GM19035 (cell line): ENCODE results near the gene RADIL.
"Not testable (repeated sequence)": the region's sequence is repeated elsewhere in the genome, so short reads cannot be mapped to it uniquely, and the experiment has no call there.

Experiments used
- ATAC-seq: cut with Tn5 transposase; IDR thresholded peaks from one replicate; pipeline ENCODE4 v1.9.1; 2021; ENCODE audit not compliant: unreplicated experiment

The RADIL gene

DNA sequence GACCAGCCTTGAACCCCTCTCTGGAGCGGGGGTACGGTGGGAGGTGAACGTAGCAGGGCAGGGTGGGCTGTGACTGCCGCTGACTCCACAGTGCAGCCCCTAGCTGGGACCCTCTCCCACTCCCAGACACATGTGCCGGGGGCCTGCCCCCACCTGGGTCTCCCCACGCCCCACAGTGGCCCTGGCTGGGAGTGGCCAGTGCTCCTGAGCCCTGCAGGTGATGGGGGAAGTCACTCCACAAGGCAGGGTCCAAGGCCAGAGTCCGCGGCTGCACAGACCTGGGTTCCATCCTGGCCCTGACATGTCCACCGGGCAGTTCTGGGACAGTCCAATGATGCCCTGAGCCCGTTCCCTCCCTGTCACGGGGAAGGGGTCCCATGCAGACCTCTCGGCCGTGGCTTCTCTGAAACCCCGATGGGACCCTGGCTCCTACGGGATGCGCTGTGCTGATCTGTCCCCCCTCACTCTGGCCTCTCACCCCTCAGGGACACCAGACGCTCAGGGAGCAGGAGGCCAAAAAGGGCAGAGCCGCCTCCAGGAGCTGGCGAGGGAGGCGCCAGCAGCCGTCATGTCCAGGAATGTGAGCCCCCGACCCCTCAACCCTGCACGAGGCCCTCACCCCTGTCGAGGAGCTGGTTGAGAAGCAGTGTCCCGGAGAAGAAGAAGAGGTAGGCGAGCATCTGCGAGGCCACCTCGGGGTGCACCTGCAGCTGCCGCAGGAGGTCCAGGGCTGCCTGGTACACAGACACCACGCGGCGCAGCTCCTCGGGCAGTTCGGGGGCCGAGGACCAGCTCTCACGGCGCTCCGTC, 67.7 kb downstream of the RADIL start:
- ATAC-seq = no peak

DNA sequence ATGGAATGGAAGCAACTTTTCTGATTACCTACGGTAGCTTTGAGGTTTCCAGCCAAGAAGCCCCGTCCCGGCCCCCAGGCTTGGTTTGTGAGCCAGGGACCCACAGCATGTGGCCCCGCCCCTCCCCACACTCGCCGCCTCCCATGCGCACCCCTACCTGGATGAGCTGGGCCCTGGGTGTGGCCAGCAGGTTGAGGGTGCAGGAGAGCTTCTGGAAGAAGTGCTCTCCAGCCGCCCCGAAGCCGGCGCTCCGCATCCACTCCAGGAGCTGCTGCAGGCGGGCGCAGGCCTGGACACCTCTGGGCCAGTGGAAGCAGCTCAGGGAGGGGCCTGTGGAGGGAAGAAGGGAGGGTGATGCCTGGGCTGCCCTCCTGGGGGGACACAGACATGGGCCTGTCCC, 68.4 kb downstream of the RADIL start:
- ATAC-seq = no peak

DNA sequence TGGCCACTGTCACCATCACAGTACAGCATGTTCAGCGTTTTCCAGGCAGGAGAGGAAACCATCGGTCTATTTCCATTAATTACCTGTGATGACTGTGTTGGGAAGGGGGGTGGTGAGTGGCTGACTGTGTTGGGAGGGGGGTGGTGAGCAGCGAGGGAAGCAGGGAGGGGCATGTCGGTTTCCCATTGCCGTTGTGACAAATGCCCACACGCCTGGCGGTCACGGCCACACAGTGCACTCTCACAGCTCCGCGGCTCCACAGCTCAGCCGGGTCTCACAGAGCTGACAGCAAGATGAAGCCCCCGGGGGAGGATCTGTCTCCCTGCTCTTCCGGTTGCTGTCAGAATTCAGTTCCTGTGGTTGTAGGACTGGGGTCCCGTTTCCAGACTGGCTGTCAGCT, 69.1 kb downstream of the RADIL start:
- no peak for ATAC-seq

DNA sequence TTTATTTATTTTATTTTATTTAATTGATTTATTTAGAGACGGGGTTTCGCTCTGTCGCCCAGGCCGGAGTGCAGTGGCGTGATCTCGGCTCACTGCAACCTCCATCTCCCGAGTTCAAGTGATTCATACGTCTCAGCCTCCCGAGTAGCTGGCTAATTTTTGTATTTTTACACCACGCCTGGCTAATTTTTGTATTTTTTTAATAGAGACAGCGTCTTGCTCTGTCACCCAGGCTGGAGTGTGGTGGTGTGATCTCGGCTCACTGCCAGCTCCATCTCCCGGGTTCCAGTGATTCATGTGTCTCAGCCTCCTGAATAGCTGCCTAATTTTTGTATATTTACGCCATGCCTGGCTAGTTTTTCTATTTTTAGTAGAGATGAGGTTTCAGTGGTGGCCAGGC, 73.8 kb downstream of the RADIL start:
- ATAC-seq = no peak

DNA sequence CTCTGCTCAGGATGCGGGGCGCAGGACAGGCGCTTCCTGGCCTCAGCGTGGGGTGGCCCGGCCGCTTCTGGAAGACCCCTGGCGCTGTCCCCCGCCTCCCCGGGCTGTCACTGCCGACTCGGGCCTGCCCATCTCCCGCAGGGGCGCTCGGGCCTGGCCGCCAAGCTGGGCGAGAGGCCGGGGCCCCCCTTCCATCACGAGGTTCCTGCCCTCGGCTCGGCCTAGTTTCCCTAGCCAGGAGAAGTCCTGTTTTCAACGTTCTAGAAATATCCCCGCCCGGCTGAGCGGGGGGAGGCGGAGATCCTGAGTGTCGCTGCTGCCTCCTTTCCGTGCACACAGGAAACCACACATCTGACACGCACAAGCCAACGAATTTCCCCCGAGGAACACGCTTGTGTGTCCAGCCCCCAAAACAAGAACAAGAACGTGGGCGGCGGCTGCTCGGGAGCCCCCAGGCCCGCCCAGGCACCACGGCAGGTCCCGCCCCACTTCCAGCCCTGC, 74.4 kb downstream of the RADIL start:
- ATAC-seq = no peak

DNA sequence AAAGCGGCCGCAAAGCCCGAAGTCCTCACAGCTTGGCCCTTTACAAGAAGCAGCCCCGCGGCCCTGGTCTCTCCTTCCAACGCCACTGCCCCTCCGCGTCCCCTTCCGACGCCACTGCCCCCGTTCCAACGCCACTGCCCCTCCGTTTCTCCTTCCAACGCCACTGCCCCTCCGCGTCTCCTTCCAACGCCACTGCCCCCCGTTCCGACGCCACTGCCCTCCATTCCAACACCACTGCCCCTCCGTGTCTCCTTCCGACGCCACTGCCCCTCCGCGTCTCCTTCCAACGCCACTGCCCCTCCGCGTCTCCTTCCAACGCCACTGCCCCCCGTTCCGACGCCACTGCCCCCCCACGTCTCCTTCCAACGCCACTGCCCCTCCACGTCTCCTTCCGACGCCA, 75.0 kb downstream of the RADIL start:
- ATAC-seq = no peak

DNA sequence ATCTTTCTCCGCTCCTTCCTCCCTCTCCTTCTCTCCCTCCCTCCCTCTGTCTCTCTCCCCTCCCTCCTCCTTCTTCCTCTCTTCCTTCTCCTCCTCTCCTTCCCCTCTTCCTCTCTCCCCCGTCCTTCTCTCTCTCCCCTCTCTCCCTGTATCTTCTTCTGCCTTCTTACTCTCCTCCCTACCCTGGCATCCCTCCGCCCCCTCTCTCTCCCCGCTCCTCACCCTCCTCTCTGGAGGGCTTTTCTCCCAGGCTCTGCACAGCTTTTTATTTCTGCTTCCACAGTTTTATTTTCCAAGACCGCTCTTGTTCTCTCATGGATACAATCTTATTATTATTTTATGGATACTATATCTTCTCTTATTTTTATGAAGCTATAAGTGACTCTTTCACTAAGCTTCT, 75.5 kb downstream of the RADIL start:
- ATAC-seq = no peak

DNA sequence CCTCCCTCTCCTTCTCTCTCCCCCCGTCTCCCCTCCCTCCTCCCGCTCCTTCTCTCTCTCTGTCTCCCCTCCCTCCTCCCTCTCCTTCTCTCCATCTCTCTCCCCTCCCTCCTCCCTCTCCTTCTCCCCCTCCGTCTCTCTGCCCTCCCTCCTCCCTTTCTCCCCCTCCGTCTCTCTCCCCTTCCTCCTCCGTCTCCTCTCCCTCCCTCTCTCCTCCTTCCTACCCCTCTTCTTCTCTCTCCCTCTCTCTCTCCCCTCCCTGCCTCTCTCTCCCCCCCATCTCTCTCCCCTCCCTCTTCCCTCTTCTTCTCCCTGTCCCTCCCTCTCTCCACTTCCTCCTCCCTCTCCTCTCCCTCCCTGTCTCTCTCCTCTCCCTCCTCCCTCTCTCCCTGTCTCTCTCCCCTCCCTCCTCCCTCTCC, 75.9 kb downstream of the RADIL start:
- no peak for ATAC-seq

DNA sequence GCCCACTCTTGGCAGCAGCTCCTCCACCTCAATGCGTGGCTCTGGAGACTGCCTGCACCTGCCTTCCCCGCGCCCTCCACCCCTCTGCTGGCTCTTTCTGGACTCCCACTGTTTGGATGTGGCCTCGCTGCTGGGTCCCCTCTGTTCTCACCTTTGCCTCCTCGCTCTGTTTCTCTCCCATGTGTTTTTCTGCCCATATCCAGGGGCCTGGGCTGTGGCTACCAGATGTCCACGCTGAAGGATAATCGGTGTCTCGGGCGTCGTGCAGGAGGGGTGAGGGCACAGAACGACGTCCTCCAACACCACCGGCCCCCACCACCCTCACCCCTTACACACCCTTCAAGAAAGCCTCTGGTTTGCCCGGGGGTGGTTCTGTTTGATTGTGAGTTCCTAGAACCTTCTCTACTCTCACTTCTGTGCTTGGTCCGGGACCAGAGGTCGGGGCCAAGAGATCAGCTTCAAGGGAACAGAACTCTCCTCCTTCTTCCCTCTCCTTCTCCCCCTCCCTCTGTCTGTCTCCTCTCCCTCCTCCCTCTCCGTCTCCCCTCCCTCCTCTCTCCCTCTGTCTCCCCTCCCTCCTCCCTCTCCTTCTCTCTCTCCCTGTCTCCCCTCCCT, 76.4 kb downstream of the RADIL start:
- no peak for ATAC-seq

DNA sequence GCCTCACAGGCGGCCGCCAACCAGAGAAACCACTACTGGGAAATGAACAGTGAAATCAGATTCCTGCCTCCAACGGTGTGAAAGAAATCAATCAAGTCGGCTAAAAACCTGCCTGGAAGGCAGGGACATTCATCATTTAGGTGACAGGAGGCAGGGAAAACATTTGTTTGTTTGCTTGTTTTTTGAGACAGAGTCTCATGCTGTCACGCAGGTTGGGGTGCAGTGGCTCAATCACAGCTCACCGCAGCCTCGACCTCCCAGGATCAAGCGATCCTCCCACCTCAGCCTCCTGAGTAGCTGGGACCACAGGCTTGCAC, 77.6 kb downstream of the RADIL start:
- ATAC-seq = no peak

DNA sequence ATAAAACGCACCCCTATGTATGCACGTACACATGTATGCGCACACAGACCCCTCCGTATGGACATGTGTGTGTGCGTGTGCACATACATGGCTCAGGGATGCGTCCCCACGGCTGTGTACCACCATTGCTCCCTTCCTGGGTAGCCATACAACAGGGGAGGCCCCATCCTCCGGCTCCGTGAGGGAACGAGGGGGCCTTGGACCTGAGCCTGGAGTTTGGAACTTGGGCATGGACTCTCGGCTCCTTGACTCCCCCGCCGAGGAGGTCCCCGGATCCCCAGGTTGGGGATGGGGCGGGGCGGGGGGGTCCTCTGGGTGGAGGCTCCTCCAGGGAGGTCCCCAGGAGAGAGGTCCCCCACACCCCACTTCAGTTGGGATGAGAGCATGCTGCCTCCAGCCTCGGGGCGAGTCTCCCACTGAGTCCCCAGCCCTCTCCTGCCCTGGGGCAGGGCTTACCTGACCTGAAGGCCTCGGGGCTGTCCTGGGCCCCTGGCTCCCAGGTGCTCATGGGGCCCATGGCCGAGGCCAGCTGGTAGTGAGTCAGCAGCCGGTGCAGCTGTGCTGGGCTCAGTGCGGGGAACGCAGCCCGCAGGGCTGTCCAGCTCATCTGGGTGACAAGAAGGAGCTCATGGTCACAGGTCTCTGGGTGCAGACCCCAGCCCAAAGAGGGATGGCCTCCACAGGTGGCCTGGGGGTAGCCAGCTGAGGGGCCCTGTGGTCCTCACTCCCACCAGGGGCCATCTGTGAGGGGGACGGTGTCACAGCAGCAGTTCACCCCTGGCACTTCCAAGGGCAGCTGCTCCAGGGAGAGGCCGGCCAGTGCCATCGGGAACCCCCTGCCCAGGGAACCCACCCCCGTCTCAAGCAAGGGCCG, 78.2 kb downstream of the RADIL start:
- ATAC-seq = no peak

DNA sequence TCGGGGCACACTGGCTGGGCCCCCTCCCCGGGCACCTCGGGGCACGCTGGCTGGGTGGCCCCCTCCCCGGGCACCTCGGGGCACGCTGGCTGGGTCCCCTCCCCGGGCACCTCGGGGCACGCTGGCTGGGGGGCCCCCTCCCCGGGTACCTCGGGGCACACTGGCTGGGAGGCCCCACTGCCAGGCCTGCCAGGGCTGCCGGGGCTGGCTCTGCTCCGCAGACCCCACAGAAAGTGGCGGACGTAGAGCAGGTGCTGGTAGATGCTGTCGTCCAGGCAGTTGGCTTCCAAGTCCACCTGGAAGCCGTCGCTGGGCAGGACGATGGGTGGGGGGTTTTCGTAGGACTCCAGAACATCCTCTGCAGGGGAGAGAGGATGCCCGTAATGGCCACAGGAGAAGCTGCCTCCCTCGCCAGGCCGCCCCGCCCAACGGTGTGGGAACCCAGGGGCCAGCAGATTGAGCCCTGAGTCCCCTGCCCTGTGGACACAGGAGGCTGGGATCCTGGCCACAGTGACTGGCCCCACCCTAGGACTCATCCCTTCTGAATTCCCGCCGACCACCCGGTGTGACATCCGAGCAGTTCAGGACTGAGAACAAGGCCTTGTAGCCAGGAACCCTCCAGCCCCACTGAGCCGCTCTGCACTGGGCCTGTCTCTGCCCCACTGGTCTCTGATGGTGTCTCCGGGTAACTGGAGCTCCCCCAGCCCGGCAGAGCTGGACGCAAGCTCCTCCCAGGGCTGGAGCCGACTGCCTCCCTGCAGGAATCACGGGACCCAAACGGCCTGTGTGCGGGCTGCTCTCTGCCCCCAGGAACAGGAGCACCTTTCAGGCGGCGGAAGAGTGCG, 79.9 kb downstream of the RADIL start:
- no peak for ATAC-seq

DNA sequence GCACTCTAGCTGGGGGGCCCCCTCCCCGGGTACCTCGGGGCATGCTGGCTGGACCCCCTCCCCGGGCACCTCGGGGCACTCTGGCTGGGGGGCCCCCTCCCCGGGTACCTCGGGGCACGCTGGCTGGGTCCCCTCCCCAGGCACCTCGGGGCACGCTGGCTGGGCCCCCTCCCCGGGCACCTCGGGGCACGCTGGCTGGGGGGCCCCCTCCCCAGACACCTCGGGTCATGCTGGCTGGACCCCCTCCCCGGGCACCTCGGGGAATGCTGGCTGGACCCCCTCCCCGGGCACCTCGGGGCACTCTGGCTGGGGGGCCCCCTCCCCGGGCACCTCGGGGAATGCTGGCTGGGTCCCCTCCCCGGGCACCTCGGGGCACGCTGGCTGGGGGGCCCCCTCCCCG, 80.9 kb downstream of the RADIL start:
- ATAC-seq = not testable (repeated sequence)

DNA sequence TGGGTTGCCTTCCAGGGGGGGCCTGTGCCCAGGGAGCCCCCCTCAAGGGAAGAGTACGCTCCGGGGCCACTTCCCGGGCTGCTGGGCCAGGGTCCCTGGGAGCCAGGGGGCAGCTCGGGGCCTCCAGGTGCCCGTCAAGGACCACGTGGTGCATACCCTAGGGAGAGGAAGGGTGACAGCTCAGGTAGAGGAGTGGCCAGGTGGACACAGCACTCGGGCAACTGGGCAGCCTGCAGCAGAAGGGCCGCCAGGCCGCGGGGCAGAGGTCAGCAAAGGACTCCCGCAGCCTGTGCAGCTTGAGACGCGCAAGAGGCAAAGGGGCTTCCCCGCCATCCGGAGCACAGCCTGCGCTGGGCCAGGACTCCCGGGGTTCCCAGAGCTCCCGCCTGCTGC, 81.7 kb downstream of the RADIL start:
- no peak for ATAC-seq

DNA sequence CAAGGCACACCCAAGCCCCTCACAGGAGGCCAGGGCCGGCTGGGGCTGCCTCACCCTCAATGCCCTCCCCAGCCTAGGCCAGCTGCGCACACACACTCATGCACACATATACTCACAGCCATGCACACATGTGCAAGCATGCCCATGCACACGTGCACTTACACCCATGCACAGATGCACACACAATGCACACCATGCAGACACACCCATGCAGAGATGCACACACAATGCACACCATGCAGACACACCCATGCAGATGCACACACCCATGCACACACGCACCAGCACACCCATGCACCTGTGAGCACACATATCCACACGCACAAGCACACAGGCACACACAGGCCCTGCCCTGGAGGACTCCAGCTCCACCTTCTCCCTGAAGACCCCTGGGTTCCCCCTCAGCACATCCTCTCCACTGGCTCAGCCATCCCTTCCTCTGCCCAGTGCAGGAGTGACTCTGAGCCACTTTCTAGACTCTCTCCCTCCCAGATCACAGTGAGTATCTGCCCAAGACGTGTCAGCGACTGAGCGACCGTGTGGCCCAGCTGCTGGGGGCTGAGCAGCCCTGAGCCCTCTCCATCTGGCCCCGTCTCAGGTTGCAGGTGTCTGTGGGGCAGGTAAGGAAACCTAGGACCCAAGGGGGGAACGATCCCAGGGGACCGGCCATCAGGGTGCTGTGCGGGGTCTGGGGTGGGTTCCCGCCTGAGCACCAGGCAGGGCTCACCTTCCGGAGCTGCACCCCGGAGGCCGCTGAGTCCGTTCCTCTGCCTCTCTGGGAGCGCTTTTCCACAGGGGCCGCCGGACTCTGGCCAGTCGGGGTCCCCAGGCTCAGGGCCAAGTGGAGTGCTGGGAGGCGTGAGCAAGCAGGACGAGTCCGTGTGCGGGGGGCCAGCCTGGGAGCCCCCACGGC, 82.3 kb downstream of the RADIL start:
- ATAC-seq = no peak

DNA sequence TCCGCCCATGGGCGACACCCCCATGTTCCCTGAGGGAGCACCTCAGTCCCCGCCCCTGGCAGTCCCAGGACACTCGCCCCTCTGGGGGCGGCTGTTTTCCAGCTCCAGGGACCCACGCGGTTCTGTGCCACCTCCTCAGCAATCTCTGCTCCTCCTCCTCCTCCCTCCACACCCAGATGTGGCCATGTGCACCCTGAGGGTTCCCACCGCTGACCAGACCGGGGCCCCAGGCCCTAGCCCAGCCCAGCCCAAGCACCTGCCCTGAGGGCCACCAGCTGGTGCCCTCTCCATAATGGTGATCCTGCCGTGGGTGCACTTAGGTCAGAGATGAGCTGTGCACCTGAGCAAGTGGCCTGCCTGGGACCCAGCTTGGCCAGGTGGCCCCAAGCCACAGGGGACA, 83.0 kb downstream of the RADIL start:
- no peak for ATAC-seq

DNA sequence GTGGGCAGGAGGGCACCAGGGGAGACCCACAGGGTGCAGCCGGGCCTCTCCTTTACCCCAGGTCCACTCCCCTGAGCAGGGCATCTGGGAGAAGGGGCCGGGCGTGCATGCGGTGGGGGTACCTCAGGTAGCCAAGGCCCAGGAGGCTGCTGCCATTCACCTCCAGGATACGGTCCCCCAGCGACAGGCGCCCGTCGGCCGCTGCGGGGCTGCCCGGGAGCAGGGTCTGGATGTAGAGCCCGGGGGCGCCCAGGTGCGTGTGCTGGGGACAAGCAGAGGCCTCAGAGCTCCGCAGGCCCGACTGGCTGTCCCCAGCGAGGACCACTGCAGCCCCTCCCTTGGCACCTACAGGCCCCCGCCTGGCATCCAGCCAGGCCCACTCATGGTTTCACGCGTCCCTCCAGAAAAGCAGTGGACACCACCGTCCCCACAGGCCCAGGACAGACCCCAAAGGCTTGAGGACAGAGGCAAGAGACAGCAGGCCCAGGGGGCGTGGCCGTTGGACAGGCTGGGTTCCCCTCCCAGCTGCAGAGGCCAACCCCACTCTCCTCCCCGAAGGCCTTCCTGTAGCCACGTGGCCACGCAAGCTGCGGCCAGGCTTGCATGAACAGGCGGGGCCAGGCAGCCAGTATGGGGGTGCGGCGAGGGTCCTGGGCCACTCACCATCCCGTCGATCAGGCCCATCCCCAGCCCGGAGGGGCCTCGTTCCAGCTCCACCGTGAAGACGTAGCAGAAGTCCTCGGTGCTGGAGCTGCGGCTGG, 83.8 kb downstream of the RADIL start:
- no peak for ATAC-seq

DNA sequence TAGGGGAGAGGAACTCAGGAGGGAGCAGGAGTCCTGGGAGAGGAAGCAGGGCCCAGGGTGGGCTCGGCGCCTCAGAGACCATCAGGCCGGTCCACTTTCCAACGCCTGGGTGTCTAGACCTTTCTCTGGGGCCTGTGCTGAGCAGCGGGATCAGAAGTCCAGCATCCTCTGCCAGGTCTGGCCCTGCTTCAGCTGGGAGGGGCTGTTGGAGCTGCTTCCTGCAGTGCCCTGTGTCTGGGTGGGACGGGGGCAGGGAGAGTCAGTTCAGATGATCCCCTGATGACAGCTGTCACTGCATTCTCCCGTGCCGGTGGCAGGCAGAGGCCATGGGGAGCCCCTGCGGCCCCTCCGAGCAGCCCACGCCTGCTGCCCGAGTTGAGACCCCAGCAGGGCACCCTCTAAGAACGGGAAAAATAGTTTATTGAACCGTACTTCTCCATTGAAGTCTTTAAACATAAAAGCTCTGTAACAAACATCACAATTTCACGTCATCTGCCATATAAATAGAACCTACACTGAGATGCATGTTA, 84.7 kb downstream of the RADIL start:
- no peak for ATAC-seq
